C4-2B (cell line): ENCODE data around the gene FTCD.
"Not testable (repeated sequence)": the region's sequence is repeated elsewhere in the genome, so short reads cannot be mapped to it uniquely, and the experiment has no call there.

Source experiments
- H3K27ac ChIP-seq: fragments of 450-650 bp; 2 replicates; pipeline ENCODE4 v1.5.1; 2017
- ZFX ChIP-seq: fragments of 450-650 bp; IDR thresholded peaks from 2 replicates; pipeline ENCODE4 v1.6.1; 2017
- TF ChIP-seq, protein P1 (sequence below): fragments of 450-650 bp; conservative IDR thresholded peaks from 2 replicates; pipeline ENCODE4 v1.5.1; 2017; ENCODE audit warnings: mild to moderate bottlenecking

FTCD gene

DNA sequence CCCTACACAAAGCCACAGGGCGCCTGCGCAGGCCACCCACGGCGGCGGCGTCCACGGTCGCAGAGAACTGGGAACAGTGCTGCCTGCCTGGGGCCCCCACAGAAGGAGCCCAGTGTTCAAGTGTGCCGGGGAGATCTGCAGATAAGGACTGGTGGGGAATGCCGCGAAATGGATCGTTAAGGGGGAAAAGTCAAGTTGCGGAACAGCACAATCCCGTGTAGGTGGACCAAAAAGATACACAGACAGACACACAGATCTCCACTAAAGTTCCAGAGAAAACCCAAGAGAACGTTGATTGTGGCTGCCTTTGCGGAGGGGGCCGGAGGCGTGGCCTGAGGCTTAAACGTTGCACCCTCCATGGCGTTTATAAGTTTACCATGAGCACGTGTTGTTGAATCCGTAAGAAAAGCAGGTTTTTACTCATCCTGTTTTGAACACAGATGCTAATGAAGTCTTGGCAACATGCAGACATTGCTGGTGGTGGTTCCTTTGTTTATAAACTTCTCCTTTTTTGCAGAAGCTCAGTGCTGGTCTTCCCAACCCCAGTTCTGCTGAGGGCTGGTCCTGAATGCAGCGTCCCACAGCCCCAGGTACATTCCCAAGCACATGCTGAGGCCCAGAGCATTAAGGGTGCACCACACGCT lies 24.8 kb upstream of the FTCD start:
- TF ChIP-seq, protein P1, sequence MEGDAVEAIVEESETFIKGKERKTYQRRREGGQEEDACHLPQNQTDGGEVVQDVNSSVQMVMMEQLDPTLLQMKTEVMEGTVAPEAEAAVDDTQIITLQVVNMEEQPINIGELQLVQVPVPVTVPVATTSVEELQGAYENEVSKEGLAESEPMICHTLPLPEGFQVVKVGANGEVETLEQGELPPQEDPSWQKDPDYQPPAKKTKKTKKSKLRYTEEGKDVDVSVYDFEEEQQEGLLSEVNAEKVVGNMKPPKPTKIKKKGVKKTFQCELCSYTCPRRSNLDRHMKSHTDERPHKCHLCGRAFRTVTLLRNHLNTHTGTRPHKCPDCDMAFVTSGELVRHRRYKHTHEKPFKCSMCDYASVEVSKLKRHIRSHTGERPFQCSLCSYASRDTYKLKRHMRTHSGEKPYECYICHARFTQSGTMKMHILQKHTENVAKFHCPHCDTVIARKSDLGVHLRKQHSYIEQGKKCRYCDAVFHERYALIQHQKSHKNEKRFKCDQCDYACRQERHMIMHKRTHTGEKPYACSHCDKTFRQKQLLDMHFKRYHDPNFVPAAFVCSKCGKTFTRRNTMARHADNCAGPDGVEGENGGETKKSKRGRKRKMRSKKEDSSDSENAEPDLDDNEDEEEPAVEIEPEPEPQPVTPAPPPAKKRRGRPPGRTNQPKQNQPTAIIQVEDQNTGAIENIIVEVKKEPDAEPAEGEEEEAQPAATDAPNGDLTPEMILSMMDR: no peak
- no peak for TF ChIP-seq ZFX
- H3K27ac ChIP-seq: no peak overlapping the region

DNA sequence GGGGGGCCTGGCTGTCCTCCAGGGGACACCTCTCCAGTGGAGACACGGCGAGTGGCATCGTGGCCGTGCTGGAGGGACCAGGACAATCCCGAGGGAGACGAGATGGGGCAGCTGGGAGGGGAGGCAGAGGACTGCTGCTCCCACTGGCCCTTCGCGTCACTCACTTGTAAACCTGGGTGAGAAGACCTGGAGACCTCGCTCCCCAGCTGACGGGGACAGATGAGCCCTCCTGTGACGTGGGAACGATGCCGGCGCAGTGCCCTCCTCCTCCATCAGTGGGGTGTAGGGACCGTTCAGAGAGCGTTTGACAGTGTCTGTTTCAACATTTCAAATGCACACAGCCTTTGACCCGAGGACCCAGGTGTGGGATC lies 24.3 kb upstream of the FTCD start:
- no peak for TF ChIP-seq ZFX
- TF ChIP-seq, protein P1: no peak
- no peak overlapping the region for H3K27ac ChIP-seq

DNA sequence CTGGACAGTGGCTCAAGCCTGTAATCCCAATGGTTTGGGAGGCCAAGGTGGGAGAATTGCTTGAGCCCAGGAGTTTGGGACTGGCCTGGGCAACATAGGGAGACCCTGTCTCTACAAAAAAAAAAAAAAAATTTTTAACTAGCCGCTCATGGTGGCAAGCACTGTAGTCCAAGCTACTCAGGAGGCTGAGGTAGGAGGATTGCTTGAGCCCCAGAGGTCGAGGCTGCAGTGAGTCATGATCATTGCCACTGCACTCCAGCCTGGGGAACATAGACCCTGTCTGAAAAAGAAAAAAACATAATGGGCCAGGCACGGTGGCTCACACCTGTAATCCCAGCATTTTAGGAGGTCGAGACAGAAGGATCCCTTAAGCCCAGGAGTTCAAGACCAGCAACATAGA lies 23.6 kb upstream of the FTCD start:
- no peak for TF ChIP-seq ZFX
- TF ChIP-seq, protein P1: no peak

DNA sequence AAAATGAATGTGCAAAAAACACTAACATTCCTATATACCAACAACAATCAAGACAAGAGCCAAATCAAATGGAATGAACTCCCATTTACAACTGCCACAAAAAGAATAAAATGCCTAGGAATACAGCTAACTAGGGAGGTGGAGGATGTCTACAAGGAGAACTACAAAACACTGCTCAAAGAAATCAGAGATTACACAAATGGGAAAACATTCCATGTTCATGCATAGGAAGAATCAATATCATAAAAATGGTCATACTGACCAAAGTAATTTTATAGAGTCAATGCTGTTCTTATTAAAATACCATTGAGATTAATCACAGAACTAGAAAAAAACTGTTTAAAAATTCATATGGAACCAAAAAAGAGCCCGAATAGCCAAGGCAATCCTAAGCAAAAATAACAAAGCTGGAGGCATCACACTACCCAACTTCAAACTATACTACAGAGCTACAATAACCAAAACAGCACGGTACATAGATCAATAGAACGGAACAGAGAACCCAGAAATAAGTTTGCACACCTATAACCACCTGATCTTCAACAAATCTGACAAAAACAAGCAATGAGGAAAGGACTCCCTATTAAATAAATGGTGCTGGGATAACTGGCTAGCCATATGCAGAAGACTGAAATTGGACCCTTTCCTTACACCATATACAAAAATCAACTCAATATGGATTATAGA lies 21.2 kb upstream of the FTCD start:
- not testable (repeated sequence) for H3K27ac ChIP-seq

More for the DNA sequence above, 23.6 kb upstream of the FTCD start:
- no peak overlapping the region for H3K27ac ChIP-seq

DNA sequence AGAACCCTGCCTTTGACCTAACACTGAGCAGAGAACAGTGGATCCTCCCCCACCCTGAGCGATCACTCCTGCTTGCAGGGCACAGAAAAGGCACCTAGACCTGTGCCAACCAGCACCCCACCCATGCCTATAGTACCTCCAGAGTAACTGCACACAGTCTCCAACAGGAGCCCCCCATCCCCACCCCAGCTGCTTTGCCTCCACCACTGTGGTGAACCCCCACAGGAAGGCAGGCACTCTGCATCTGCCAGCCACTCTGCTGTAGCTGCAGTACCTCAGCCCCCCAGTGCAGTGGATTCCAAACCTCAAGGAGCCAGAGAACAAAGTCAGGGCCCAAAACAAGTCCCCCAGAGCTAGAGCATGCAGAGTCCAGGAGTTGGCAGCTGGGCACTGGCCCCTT lies 18.2 kb upstream of the FTCD start:
- no peak overlapping the region for H3K27ac ChIP-seq
- TF ChIP-seq, protein P1: no peak
- no peak for TF ChIP-seq ZFX

DNA sequence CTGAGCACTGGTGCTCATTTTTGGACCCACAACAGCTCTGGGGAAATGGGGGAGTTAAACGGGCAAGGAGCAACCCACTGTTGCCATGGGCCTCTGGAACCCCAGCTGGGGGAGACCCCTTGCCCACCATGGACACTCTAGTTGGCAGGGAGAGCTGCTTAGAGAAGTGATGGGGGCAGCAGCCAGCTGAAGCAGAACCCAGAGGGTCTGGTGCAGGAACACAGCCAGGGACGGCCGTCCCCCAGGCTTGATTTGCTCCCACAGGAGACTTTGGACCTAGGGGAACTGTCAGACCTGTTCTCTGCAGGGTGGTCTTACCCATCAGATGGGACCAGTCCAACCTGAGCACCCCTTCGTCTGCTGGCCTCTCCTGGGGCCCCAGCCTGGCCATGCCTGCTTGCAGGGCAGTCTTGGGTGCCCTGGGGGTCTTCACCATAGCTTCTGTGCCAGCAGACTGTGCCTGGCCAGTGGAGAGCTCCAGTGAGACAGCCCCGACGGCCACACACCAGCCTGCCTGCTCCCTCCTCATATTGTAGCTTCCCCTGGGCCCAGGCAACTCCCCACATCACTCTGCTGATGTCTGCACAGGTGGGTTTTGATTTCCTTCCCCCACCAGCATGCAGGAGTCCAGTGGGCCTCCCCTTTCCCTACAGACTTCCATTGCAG lies 17.6 kb upstream of the FTCD start:
- TF ChIP-seq, protein P1: no peak
- no peak for TF ChIP-seq ZFX
- no peak overlapping the region for H3K27ac ChIP-seq

DNA sequence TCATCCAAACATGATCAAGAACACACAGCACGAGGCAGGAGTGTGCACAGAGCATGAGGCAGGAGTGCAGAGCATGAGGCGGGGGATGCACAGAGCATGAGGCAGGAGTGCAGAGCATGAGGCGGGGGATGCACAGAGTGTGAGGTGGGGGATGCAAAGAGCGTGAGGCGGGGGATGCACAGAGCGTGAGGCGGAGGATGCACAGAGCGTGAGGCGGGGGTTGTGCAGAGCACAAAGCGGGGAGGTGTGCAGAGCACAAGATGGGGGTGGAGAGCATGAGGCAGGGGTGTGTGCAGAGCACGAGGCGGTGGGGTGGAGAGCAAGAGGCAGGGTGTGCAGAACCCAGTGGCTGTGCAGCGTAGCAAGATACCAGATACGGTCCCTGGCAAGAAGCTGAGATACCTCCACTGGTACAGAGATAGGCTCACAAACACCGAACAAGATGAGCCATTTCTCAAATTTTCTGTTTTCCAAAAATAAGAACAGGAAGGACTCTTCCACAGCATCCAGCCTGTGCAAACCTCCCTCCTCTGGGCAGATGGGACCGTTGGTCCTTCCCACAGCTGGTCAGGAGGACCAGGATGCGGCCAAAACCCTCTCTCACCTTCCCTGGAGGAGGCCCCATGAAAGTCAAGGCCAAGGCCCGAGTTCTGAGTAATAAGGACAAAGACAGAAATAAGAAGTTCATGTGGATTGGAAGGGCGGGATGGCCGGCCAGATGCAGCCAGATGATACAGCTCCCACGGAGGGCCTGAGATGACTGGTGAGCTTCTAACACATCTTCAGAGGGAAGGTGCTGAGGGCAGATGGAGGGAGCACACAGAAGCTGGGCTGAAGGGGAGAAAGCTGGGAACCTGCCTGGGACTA lies 16.9 kb upstream of the FTCD start:
- TF ChIP-seq, protein P1: no peak
- no peak for TF ChIP-seq ZFX
- H3K27ac ChIP-seq: no peak overlapping the region
